Hematopoietic multipotent progenitor cell treated with erythropoietin and hydrocortisone succinate and interleukin-3 and kit ligand, for 6 days (in vitro differentiated cells): ENCODE results near the gene TBC1D7.
A peak's percentile ranks its signal among the peaks of the same experiment; 100 is the strongest.

Source experiments
- DNase-seq: peaks from one replicate; pipeline ENCODE4 v3.0.0-alpha.2; 2015

Gene TBC1D7

DNA sequence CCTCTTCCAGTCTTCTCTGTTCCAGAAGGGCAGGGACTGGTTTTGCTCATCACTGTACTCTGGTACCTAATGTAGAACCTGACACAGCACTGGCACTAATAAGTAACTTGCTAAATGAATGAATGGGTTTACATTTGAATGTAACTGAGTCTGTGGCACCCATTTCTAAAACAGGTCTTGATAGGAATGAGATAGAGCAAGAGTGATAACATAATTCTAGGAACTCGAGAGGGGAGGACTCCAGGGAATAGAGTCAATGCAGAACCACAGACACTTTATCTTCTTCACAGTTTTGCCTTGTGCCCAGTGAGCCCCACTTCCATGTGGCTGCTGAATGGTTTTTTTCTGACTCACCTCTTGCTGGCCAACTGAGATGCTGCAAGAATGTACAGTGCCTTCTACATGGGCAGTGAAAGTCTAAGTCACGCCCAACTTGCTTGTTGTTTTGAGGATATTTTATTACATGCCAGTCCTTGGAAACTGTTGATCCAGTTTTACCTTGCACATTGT lies 61.1 kb downstream of the TBC1D7 start:
- peak; percentile 53 for DNase-seq

DNA sequence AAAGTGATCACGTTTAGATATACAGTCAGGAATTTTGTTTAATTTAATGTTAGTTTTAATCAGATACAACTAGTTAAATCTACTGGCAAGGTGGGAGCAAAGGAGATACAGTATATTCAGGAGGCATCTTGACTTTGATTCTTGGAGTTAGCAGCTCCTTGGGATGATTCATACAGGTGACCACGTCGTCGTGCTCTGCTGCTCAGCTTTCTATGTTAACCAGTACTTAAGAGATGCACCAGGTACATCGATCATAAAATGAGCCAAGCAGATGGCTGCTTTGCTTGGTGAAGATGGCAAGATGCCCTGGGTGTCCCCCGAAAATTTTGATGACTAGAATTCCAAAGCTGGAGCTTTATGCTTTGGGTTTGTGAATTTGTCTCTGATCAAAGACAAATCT lies 64.7 kb downstream of the TBC1D7 start:
- no peak for DNase-seq

DNA sequence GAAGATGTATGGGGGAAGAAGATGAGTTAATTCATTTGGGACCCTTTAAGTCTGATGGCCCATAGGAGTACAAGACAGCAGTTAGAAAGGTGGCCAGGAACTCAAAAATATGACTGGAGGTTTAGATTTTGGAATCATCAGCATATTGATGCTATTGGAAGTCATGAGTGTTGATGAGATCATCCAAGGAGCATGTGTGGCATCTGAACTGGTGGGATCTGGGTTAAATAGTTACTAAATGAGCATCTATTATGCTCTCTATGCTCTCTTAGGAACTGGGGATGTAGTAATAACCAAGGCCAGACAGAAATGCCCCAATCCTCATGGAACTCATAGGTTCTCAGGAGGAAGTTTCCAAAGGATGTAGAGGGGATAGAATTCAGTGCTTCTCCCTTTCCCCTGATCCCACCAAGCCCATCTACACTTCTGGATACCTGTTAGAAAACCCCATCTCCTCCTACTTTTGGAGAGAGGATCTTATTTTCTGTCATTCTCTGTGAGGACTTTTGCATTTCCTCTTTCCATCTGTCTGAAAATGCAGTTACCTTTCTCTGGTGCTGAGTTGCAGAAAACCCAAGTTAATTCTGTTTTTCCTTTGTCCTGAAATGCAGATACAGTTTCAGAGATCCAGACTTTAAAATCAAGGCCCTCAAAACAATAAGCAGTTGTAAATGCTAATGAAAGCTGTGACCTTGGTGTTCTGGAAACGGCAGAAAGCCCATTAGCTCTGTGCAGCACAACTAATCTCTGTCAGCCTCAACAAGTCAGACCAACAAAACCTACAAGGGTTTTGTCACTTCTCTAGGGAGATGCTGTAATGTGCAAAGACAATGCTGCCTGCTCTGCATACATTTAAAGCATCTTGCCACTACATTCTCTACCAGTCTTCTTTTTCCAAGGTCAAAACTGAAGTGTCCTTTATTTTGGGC lies 65.8 kb downstream of the TBC1D7 start:
- DNase-seq: no peak

DNA sequence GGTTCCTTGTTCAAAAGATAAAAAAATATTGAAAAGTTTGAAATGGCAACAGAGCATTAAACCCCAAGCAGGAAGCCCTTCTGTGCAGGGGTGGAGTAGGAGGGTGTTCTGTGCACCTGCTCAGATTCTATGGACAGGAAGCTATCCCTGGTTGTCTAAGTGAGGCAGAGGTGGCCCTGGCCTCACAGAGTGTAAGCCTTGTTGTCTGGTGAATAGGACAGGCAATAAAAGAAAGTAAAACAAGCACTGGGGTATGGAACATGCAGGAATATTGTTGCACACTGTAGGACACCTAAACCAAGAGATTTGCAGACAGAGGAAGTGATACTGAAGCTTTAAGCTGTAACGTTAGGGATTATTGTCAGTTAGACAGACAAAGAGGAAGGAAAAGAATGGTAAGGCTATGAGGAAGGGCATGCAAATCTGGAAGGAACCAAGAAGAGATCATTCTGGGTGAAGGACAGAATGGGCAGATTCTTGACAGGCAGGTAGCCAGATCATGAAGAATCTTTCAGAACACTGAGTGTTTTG lies 66.8 kb downstream of the TBC1D7 start:
- DNase-seq: peak; percentile 29

DNA sequence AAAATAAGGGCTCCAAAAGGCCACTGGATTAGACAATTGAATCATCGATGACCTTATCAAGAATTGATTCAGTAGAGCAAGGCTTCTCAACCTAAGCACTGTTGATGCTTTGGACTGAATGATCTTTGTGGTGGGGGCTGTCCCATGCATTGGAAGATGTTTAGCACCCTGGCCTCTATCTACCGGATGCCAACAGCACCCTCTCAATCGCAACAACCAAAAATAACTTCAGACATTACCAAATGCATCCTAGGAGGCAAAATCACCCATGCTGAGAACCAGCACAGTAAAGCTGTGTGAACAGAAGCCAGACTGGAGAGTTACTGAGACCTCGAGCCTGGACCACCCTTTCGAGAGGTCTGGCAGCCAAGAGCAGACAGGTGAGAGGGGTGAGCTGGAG lies 67.5 kb downstream of the TBC1D7 start:
- DNase-seq: no peak

DNA sequence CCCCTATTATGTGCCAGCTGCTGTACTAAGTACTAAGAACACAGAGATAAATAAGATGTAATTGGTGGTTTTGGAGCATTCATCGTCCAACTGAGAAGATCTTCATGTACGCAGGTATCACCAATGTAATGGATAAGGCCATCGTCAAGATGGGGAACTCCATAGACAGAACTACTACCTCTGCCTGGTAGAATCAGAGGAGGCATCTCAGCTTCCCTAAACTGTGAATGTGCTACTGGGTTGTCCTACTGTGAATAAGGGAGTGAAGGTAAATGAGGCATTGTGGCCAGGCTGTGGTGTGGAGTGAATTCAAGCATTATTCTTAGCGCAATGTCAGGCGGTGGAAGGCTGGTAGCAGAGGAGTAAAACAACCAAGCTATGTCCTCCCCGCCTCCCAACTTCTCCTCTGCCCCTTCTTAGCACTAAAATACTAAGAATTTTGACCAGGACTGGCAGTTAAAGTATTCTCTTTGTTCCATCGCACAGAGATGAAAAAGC lies 68.2 kb downstream of the TBC1D7 start:
- DNase-seq: no peak

DNA sequence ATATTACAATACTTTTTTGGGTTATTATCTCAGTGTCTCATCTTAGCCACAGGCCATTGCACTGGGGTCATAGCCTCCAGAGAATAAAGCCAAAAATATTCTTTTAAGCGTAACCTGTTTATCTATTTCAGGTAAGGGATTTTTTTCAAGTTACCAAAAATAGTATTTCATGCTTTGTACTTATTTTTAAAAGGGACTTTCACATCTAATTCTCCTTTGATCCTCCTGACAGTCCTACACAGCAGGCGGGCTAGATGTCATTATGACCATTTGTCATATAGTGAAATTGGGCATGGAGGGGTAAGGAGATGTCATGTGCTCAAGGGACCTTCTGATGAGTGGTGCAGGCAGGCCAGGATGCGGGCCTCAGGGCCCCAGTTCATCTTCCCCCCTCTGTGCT lies 68.9 kb downstream of the TBC1D7 start:
- DNase-seq: no peak

DNA sequence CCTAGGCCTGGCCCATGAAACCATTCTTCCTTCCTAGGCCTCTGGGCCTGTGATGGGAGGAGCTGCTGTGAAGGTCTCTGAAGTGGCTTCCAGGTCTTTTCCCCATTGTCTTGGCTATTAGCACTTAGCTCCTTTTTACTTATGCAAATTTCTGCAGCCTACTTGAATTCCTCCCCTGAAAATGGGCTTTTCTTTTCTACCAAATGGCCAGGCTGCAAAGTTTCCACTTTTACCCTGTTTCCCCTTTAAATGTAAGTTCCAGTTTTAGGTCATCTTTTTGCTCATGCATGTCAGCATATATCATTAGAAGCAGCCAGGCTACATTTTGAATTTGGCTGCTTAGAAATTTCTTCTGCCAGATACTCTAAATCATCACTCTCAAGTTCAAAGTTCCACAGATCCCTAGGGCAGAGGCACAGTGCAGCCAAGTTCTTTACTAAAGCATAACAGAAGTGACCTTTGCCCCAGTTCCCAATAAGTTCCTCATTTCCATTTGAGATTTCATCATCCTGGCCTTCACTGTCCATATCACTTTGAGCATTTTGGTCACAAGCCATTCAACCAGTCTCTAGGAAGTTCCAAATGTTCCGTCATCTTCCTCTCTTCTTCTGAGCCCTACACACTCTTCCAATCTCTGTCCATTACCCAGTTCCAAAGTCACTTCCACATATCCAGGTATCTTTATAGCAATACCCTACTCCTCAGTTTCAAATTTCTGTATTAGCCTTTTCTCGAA lies 71.9 kb downstream of the TBC1D7 start:
- DNase-seq: no peak
